ENCODE measurements around the gene EPO.
"Not testable (repeated sequence)": the region's sequence is repeated elsewhere in the genome, so short reads cannot be mapped to it uniquely, and the experiment has no call there.

EPO gene

GRCh38 chr7:100721505-100721812 is 1.2 kb downstream of the EPO start:
- TF ChIP-seq CTCF (IDR thresholded peaks at IDR 0.05; ENCODE audit: insufficient read depth, low read depth, low read length, missing control alignments) = no peak
- DNase-seq (ENCODE audit: low read depth) = no peak
- H3K4me3 ChIP-seq (ENCODE audit: low read length) = no peak overlapping the region

DNA sequence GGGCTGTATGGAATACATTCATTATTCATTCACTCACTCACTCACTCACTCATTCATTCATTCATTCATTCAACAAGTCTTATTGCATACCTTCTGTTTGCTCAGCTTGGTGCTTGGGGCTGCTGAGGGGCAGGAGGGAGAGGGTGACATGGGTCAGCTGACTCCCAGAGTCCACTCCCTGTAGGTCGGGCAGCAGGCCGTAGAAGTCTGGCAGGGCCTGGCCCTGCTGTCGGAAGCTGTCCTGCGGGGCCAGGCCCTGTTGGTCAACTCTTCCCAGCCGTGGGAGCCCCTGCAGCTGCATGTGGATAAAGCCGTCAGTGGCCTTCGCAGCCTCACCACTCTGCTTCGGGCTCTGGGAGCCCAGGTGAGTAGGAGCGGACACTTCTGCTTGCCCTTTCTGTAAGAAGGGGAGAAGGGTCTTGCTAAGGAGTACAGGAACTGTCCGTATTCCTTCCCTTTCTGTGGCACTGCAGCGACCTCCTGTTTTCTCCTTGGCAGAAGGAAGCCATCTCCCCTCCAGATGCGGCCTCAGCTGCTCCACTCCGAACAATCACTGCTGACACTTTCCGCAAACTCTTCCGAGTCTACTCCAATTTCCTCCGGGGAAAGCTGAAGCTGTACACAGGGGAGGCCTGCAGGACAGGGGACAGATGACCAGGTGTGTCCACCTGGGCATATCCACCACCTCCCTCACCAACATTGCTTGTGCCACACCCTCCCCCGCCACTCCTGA is 2.4 kb downstream of the EPO start:
- no peak overlapping the region for H3K4me3 ChIP-seq (ENCODE audit: low read length)
- TF ChIP-seq CTCF (IDR thresholded peaks at IDR 0.05; ENCODE audit: insufficient read depth, low read depth, low read length, missing control alignments) = no peak
- DNase-seq (ENCODE audit: low read depth) = no peak

- no peak for TF ChIP-seq CTCF (IDR thresholded peaks at IDR 0.05; ENCODE audit: insufficient read depth, low read depth, low read length, missing control alignments)
- DNase-seq (ENCODE audit: low read depth) = no peak
- no peak overlapping the region for H3K4me3 ChIP-seq (ENCODE audit: low read length)
Observed at GRCh38 chr7:100723732-100724275, 3.5 kb downstream of the EPO start.

GRCh38 chr7:100724364-100724763 is 4.1 kb downstream of the EPO start:
- not testable (repeated sequence) for H3K4me3 ChIP-seq (ENCODE audit: low read length); DNase-seq (ENCODE audit: low read depth)

DNA sequence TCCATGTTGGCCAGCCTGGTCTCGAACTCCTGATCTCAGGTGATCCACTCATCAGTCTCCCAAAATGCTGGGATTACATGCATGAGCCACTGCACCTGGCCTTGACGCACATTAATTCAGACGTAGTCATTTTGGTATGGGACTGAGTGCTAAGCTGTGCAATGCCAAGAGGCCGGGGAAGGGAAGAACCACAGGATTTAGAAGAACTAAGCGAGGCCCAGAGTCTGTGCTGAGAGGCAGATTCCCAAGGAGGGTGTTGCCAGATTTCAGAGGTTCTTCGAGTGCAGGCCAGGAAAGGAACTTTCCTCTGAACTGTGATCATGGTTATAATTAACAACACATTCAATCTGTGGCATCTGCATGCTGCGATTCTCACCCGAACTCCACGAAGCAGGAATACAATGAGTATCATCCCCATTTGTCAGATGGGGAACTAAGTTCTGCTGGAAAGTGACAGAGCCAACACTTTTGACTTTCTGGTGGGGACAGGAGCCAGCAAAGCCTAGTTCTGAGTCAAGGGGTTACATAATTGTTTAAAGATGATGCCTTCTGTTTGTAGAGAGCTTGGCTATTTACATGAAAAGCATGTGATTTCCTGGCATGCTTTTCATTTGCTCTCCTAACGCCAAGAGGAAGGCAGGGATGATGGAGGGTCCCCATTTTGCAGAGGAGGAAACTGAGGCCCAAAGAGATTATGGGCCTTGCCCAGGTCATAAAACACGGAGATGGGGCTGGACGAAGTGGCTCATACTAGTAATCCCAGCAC is 6.9 kb downstream of the EPO start:
- peak; percentile 25 for DNase-seq (ENCODE audit: low read depth)
- TF ChIP-seq CTCF (IDR thresholded peaks at IDR 0.05; ENCODE audit: insufficient read depth, low read depth, low read length, missing control alignments) = no peak
- no peak overlapping the region for H3K4me3 ChIP-seq (ENCODE audit: low read length)

DNA sequence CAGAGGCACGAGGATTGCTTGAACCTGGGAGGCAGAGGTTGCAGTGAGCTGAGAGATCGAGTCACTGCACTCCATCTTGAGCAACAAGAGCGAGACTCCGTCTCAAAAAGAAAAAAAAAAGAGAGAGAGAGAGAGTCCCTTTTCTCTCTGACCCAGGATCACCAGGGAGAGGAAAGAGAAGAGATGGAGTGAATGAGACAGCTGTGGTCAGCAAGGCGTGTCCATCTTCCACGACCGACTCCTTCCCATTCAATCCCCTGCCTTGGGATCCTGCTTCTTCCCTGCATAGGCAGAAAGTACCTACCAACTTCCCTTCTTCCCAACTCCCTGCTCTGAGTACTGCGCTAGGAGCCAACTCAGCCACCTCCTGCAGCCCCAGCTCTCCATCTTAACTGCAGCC is 7.9 kb downstream of the EPO start:
- no peak for DNase-seq (ENCODE audit: low read depth)
- TF ChIP-seq CTCF (IDR thresholded peaks at IDR 0.05; ENCODE audit: insufficient read depth, low read depth, low read length, missing control alignments) = no peak

DNA sequence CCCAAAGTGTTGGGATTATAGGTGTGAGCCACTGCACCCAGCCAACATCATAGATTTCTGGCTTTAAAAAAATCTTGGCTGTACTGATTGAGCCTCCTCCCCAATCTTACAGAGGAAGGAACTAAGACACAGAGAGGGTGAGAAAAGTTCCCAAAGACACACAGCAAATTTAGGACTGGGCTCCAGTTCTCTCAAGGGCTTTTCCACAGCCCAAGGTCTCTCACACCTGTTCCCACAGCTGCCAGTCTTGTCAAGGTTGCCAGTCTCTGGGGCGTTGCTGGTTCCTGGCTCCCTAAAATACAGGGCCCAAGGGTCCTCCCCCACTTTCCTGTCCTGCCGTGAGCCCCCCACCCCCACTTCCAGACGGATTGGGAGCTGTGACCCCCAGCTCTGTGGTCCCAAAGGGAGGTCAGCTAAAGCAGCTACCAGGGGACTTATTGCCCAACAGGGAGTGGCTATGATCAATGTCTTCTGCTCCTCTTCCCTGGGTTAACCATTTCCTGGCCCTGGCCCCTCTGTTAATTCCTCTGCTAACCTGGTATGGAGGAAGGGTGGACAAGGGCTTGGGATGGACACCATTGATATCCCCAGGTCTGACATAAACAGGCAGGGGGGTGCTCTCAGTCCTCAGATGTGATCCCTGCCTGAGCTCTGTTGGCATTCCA is 10.0 kb downstream of the EPO start:
- no peak overlapping the region for H3K4me3 ChIP-seq (ENCODE audit: low read length)
- TF ChIP-seq CTCF (IDR thresholded peaks at IDR 0.05; ENCODE audit: insufficient read depth, low read depth, low read length, missing control alignments) = no peak
- DNase-seq (ENCODE audit: low read depth) = no peak

More for the DNA sequence above, 7.9 kb downstream of the EPO start:
- H3K4me3 ChIP-seq (ENCODE audit: low read length) = no peak overlapping the region
